ENCODE measurements around the gene TRPC1.
"Not testable (repeated sequence)": the region's sequence is repeated elsewhere in the genome, so short reads cannot be mapped to it uniquely, and the experiment has no call there.

TRPC1 gene

GRCh38 chr3:142746646-142747045, 22.8 kb downstream of the TRPC1 start:
- Histone ChIP-seq H3K9me3 (ENCODE audit: control insufficient read depth, insufficient read depth, low read depth, low read length) (no peaks in the 10 kb centered on the region), H3K4me1 (ENCODE audit: control insufficient read depth, insufficient read depth, low read length) (no peaks in the 10 kb centered on the region), H3K36me3 (ENCODE audit: control insufficient read depth in 2 of 2, insufficient read depth in 1 of 2, low read length in 2 of 2) (peaks cover 0 to 14% of the 10 kb centered on the region in 2 experiments; a peak in 1 of 3 replicates), H3K4me3 (ENCODE audit: low read depth, low read length) (no peak overlapping the region), H3K27ac (ENCODE audit: extremely low read depth, low read depth, low read length) (no peak overlapping the region)
- TF ChIP-seq RBAK (tag by site-specific recombination; IDR thresholded peaks at IDR 0.05) (no peak), KLF16 (tag by site-specific recombination; IDR thresholded peaks at IDR 0.05) (no peak), ZNF510 (tag by site-specific recombination; IDR thresholded peaks at IDR 0.05; ENCODE audit: insufficient replicate concordance) (no peak), ZNF398 (tag by site-specific recombination; IDR thresholded peaks at IDR 0.05) (no peak), ZNF791 (tag by site-specific recombination; IDR thresholded peaks at IDR 0.05) (no peak), ZNF140 (tag by site-specific recombination; IDR thresholded peaks at IDR 0.05) (no peak), ZNF132 (tag by site-specific recombination; IDR thresholded peaks at IDR 0.05; ENCODE audit: borderline replicate concordance) (no peak), ZNF155 (tag by site-specific recombination; IDR thresholded peaks at IDR 0.05) (no peak), ZNF624 (tag by site-specific recombination; IDR thresholded peaks at IDR 0.05) (no peak), ZNF692 (tag by site-specific recombination; IDR thresholded peaks at IDR 0.05) (no peak), ZNF664 (tag by site-specific recombination; IDR thresholded peaks at IDR 0.05) (no peak), SETDB1 (IDR thresholded peaks at IDR 0.05; ENCODE audit: insufficient read length, low read length) (no peak), ZFHX2 (tag by site-specific recombination; conservative IDR thresholded peaks at IDR 0.05) (no peak), ZNF174 (tag by site-specific recombination; IDR thresholded peaks at IDR 0.05) (no peak), IKZF3 (tag by site-specific recombination; IDR thresholded peaks at IDR 0.05) (no peak), ZNF138 (tag by site-specific recombination; IDR thresholded peaks at IDR 0.05; ENCODE audit: borderline replicate concordance) (no peak), ZNF76 (tag by site-specific recombination; IDR thresholded peaks at IDR 0.05; ENCODE audit: borderline replicate concordance, low read depth) (no peak), REPIN1 (tag by site-specific recombination; IDR thresholded peaks at IDR 0.05; ENCODE audit: low read depth) (no peak)
- ChIA-PET POLR2A (no interaction called here), CTCF (no interaction called here)

GRCh38 chr3:142750531-142750930, 26.7 kb downstream of the TRPC1 start:
- H3K4me1 ChIP-seq (ENCODE audit: control insufficient read depth, insufficient read depth, low read length); H3K27ac ChIP-seq (ENCODE audit: extremely low read depth, low read depth, low read length); H3K9me3 ChIP-seq (ENCODE audit: control insufficient read depth, insufficient read depth, low read depth, low read length); H3K4me3 ChIP-seq (ENCODE audit: low read depth, low read length); POLR2A ChIA-PET: not testable (repeated sequence)
- CTCF ChIA-PET = interaction anchor here (0.6 kb wide), 1 partner anchor 106 kb away, joined by 4 read pairs; no protein-coding TSS in a partner anchor
- peaks cover 0 to 14% of the 10 kb centered on the region in 2 experiments; a peak in 1 of 3 replicates for H3K36me3 ChIP-seq (ENCODE audit: control insufficient read depth in 2 of 2, insufficient read depth in 1 of 2, low read length in 2 of 2)
- TF ChIP-seq ZNF146 (tag by site-specific recombination; IDR thresholded peaks at IDR 0.05) = peak; percentile 96

- H3K27ac ChIP-seq (ENCODE audit: extremely low read depth, low read depth, low read length); H3K4me3 ChIP-seq (ENCODE audit: low read depth, low read length); POLR2A ChIA-PET; H3K9me3 ChIP-seq (ENCODE audit: control insufficient read depth, insufficient read depth, low read depth, low read length); H3K4me1 ChIP-seq (ENCODE audit: control insufficient read depth, insufficient read depth, low read length): not testable (repeated sequence)
- CTCF ChIA-PET = interaction anchor here (0.6 kb wide), 1 partner anchor 1676 kb away, joined by 3 read pairs; no protein-coding TSS in a partner anchor
- H3K36me3 ChIP-seq (ENCODE audit: control insufficient read depth in 2 of 2, insufficient read depth in 1 of 2, low read length in 2 of 2) = peaks cover 0 to 14% of the 10 kb centered on the region in 2 experiments; a peak in 1 of 3 replicates
These were observed 28.8 kb downstream of the TRPC1 start for GRCh38 chr3:142752605-142753004.
